Right lobe of liver (tissue), 4 donors: ENCODE data around the gene AKT3.

Source experiments
- CTCF ChIP-seq, 4 donors: fragments of 200-600 bp in 3 of 4; fragments of 450-650 bp in 1 of 4; IDR thresholded peaks; one replicate each; pipeline versions ENCODE4 v1.5.1 to v1.8.0; 2016 to 2022; ENCODE audit warnings: antibody characterized with exemption in 4 of 4, mild to moderate bottlenecking in 2 of 4
- POLR2A ChIP-seq: fragments of 450-650 bp; IDR thresholded peaks from one replicate; pipeline ENCODE4 v1.6.1; 2017; ENCODE audit warnings: antibody characterized with exemption, mild to moderate bottlenecking
- donor health status: DM: no; HTN: no; CAD: no.
- donor health status: DM: no; HTN: no; CAD: no.
- donor health status: DM: no; HTN: yes; CAD: no.

- TF ChIP-seq CTCF (IDR thresholded peaks at IDR 0.05) (no peak), POLR2A (no peak)
These were observed 281.2 kb downstream of the AKT3 start for GRCh38 chr1:243568793-243569192.
